Measurements from ENCODE around the gene MMD2.
"Not testable (repeated sequence)": the region's sequence is repeated elsewhere in the genome, so short reads cannot be mapped to it uniquely, and the experiment has no call there.

MMD2 gene

DNA sequence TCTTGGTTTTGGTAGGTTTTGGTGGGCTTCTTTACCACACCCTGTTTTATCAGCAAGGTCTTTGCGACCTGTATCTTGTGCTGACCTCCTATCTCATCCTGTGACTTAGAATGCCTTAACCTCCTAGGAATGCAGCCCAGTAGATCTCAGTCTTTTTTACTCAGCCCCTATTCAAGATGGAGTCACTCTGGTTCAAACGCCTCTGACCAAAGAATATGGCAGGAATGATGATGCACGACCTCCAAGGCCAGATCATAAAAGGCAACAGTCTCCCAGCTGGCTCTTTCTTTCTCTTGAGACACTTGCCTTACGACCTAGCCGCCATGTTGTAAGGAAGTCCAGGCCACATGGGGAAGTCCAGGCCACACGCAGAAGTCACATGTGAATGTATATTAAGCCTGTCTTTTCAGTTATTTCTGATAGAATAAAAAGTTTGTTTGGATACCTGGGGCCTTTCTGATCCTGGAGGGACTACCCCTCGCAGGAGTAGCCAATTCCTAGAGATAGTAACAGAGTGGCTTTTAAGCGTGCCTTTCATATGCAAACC, 65.0 kb downstream of the MMD2 start:
- DNase-seq (ENCODE audit: low read depth in 2 of 2), result no peak

DNA sequence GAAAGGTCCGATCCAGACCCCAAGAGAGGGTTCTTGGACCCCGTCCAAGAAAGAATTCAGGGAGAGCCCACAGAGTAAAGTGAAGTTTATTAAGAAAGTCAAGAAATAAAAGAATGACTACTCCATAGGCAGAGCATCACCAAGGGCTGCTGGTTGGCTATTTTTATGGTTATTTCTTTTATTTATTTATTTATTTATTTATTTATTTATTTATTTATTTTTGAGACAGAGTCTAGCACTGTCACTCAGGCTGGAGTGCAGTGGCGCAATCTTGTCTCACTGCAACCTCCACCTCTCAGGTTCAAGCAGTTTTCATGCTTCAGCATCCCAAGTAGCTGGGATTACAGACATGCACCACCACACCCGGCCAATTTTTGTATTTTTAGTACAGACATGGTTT, 65.8 kb downstream of the MMD2 start:
- DNase-seq (ENCODE audit: low read depth in 2 of 2), result not testable (repeated sequence)

- not testable (repeated sequence) for DNase-seq (ENCODE audit: low read depth in 2 of 2)
Observed at GRCh38 chr7:4891522-4891921, 67.5 kb downstream of the MMD2 start.

DNA sequence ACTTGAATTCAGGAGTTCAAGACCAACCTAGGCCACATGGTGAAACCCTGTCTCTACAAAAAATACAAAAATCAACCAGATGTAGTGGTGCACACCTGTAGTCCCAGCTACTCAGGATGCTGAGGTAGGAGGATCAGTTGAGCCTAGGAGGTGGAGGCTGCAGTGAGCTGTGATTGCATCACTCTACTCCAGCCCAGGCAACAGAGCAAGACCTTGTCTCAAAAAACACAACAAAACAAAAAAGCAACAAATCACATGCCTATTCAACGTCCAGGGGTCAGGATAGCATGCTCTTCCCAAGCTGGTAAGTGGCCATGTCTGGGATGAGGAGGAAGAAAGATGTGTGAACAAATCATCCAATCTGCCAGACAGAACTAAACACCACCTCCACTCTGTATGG, 69.3 kb downstream of the MMD2 start:
- no peak for DNase-seq (ENCODE audit: low read depth in 2 of 2)

DNA sequence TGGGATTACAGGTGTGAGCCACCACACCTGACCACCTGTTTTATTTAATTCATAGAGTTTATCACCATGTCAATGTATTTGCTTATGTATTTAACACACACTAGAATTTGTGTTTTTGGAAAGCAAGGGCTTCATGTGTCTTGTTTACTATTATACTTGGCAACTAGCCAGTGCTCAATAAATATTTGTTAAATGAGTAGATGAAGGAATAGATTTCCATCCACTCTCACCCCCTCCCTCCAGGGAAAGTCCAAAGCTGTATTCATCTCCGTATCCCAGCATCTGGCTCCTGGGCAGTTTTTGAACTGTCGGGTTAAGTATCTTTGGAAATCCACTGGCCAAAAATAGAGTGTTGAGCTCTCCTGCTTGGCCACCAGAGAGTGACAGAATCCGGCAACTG, 70.8 kb downstream of the MMD2 start:
- no peak for DNase-seq (ENCODE audit: low read depth in 2 of 2)

DNA sequence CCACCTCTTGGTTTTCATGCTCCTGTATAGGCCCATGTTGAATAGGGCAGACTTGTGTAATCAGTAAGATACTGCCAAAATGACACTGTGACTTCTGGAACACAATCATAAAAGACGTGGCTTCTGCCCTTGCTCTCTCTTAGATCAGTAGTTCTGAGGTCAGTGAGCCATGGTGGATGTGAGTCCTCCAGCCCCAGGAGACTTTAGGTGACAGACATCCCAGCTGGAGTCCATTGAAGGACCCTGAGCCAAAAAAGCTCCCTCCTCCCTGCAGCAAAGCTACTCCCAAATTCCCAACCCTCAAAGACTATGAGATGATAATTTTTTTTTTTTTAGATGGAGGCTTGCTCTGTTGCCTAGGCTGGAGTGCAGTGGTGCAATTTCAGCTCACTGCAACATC, 72.3 kb downstream of the MMD2 start:
- DNase-seq (ENCODE audit: low read depth in 2 of 2), result no peak

DNA sequence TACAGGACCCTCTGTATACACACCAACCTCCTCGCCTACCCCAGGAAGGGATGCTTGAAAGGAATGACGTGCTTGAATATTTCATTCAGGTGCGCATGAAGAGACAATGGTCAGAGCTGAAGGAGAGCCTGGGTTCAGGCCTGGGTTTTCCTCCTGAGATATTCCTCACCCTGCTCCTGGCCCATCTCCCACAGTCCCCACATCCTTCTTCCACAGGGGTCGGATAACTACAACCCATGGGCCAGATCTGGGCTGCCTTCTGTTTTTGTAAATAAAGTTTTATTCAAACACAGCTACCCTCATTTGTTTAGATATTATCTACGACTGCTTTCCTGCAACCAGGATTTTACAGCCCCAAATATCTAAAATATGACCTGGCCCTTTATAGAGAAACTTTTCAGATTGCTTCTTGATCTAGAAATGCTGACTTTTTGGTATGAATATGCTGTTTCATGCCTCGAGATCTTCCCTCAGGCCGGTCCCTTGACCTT, 73.6 kb downstream of the MMD2 start:
- no peak for DNase-seq (ENCODE audit: low read depth in 2 of 2)

GRCh38 chr7:4884164-4884563, 74.8 kb downstream of the MMD2 start:
- no peak for DNase-seq (ENCODE audit: low read depth in 2 of 2)

DNA sequence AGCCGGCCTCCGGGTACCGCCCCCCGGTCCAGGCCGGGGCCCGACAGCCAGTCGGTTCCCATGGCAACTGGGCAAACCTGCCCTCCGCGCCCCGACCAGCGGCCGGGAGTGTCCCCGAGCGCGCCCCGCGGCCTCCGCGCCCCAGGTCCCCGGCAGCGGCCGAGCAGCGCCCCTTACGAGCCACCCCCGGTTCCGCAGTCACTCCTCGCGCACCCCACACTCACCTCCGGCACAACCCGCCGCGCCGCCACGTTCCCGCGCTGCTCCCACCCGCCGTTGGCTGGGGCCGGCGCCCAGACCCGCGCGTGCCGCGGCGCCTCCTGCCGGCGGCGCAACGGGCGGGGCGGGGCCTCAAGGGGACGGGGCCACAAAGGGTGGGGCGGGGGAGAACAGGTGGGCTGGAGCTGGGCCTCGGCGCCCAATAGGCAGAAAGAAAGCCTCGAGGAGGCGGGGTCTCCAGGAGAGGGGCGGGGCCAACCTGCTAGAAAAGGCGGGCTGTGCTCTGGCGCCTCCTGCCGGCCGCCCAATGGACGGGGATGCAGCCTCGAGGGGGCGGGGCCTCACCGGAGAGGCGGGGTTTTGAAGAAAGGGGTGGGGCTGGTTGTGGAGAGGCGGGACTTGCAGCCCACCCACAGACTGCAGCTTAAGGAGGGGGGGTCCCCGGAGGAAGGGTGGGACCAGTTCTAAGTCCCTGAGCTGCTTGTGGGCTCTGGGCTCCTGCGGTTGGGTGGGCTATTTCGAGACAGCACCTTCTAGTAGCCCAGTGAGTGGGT, 75.4 kb downstream of the MMD2 start, which contains the start of gene RADIL:
TSS of gene RADIL (minus strand) at position 345 of the 773 bp plus-strand sequence. CDS start 5,577 bp downstream, outside the sequence.
- peak; percentile 91 to 93 for DNase-seq (ENCODE audit: low read depth in 2 of 2)

DNA sequence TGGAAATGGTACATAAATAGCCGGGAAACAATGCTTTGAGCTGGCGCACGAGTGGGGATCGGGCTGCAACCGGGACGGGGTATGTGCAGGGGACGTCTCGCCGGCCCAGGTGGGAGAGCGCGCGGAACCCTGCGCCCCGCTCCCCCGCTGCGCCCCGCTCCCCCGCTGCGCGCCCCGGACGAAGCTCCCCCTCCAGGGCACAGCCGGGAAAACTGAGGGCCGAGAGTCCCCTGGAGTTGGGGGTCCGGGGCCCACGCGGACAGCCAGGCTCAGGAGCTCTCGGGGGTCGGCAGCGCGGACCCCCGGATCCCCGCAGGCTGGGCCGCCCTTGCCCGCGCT, 76.0 kb downstream of the MMD2 start:
- DNase-seq (ENCODE audit: low read depth in 2 of 2), result no peak

DNA sequence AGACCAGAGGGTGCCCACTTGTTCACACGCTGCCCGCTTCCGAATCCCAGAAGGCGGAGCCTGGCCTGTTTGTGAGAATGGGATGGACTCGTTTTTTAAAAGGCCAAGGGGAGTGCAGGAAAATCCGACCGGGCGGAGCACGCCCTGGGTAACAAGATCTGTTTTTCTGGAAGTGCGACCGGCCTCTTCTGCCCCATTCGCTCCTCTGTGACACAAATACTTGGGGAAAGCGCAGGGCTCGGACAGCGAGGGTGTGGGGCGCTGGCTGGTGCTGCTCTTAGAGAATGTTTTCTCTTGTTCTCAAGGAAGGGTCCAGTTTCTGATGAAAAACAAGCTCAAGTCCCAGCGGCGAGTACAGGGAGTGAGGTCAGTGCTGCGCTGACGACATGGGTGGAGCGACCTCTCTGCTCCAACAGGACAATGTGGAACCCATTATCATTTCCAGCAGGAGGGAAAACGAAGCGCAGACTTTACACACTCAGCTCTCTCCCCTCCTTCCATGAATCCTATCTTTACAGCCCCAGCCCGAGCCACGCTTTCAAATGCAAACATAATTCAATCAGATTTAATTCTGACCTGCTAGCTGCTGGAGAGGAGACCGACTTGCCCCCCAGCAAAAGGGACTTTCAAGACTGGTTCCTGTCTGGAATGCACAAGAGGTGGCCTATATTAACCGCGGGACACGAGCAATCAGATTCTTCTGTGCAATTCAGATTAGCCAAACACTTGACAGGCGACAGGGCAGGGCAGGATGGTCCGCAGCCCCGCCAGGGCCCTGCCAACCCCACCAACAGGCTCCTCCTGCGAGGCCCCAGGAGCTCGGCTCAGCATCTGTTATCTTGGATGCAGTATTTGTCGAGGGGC, 76.6 kb downstream of the MMD2 start:
- no peak for DNase-seq (ENCODE audit: low read depth in 2 of 2)

GRCh38 chr7:4880218-4880617, 78.8 kb downstream of the MMD2 start:
- no peak for DNase-seq (ENCODE audit: low read depth in 2 of 2)

GRCh38 chr7:4879396-4880081, 79.4 kb downstream of the MMD2 start:
- no peak for DNase-seq (ENCODE audit: low read depth in 2 of 2)

DNA sequence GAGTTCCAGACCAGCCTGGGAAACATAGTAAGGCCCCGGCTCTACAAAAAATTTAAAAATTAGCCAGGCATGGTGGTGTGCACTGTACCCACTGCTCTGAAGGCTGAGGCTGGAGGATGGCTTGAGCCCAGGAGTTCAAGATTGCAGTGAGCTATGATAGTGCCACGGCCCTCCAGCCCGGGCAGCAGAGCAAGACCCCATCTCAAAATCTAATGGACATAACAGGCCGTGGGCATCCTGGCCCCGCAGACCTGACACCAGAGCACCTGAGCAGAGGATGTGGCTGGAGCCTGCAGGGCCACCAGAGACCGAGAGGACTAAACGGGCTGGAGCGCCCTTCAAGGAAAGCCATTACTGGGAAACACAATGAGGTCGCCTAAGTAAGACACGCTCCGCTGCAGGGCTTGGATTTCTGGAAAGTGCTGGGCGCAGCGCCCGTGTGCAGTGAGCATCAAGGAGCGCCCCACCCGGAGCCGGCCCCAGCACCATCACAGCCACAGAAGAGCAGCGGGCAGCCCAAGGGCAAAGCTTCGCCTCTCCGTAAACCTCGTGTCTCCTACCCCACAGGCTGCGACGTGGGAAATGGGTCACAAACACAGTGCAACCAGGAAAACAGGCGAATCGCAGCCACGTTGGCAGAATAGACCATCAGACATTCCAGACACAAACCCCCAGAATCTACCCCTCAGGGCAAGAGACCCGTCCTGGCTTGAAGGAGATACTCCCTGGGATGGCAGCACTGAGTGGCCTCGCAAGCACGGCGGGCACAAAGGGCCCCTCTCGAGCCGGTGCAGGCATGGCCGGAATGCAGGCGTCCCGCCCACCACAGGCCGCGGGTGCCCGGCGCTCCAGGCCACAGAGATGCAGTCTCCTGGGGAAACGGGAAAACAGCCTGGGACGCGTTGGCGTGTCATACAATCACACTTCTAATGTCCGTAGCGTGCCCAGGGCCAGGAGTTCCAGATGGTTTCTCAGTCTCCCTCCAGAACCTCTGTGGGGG, 80.4 kb downstream of the MMD2 start:
- DNase-seq (ENCODE audit: low read depth in 2 of 2), result no peak

GRCh38 chr7:4876586-4876985, 82.4 kb downstream of the MMD2 start:
- DNase-seq (ENCODE audit: low read depth in 2 of 2), result no peak

GRCh38 chr7:4875391-4875790, 83.6 kb downstream of the MMD2 start:
- DNase-seq (ENCODE audit: low read depth in 2 of 2), result no peak

DNA sequence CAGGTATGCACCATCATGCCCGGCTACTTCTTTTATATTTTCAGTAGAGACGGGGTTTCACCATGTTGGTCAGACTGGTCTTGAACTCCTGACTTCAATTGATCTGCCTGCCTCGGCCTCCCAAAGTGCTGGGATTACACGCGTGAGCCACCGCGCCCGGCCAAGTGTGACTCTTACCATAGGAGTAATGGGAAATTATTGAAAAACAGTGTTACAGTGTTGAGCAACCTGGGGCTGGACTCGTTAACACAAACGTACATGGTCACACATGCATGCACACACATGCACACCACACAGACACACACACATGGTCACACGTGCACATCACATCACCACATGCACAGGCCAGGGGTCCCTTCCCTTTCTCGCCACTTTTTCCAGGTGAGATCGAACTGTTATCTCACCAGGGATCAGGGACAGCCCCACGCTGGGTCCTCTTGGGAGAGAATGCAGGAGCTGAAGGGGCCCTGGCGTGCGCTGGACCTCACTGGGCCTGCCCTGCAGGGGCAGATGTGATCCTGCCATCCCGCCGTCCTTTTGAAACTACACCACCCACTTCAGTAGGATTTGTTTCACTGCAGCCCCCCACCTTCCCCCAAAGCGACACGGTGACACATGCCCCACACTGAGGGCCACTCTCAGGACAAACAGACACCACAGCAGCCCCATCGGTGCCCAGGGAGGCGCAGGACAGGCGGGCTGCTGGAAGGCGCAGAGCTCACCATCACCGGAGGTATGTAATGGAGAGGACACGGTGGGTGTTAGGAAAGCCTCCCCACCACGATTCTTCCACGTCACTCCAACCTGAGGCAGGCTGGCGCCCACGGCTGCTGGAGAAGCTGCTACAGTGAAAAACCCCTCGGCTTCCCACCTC, 85.7 kb downstream of the MMD2 start:
- no peak for DNase-seq (ENCODE audit: low read depth in 2 of 2)

- no peak for DNase-seq (ENCODE audit: low read depth in 2 of 2)
Observed at GRCh38 chr7:4871930-4872675, 86.9 kb downstream of the MMD2 start.

- DNase-seq (ENCODE audit: low read depth in 2 of 2), result no peak
Observed at GRCh38 chr7:4871056-4871680, 87.8 kb downstream of the MMD2 start.
